GM15510 (cell line): ENCODE results near the gene OXNAD1.
A peak's percentile ranks its signal among the peaks of the same experiment; 100 is the strongest.

Source experiments
- POLR2A ChIP-seq: IDR thresholded peaks from 3 replicates; pipeline ENCODE4 v1.6.1; 2011; ENCODE audit warnings: borderline replicate concordance; ENCODE audit not compliant: insufficient read length; ENCODE audit errors: extremely low read depth

OXNAD1 gene

DNA sequence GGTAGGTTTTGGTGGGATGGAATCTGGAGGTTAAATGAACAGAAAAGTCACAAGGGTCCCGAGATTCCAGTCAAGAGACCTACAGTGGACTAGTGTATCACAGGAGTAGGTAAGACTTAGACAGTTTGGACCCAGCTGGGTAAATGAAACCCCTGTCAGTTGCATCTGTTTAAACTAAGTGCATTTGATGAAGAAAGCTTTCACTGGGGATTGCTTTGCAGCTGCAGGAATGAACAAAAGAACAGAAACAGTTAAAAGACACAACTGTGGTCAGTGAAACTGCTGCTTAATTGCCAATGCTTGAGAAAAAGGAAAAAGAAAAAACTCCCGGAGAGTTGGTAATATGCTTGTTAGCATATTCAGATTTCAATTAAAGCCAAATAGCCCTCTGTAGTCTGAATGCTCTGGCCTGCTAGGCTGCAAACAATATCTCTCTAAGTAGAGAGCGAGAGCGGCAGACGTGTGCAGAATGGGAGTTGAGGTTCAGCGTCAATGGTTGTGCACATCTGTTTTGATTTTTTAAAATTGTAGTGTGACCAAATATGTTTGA, 37.1 kb downstream of the OXNAD1 start:
- TF ChIP-seq POLR2A = no peak

GRCh38 chr3:16303037-16303575, 38.1 kb downstream of the OXNAD1 start:
- TF ChIP-seq POLR2A = no peak

DNA sequence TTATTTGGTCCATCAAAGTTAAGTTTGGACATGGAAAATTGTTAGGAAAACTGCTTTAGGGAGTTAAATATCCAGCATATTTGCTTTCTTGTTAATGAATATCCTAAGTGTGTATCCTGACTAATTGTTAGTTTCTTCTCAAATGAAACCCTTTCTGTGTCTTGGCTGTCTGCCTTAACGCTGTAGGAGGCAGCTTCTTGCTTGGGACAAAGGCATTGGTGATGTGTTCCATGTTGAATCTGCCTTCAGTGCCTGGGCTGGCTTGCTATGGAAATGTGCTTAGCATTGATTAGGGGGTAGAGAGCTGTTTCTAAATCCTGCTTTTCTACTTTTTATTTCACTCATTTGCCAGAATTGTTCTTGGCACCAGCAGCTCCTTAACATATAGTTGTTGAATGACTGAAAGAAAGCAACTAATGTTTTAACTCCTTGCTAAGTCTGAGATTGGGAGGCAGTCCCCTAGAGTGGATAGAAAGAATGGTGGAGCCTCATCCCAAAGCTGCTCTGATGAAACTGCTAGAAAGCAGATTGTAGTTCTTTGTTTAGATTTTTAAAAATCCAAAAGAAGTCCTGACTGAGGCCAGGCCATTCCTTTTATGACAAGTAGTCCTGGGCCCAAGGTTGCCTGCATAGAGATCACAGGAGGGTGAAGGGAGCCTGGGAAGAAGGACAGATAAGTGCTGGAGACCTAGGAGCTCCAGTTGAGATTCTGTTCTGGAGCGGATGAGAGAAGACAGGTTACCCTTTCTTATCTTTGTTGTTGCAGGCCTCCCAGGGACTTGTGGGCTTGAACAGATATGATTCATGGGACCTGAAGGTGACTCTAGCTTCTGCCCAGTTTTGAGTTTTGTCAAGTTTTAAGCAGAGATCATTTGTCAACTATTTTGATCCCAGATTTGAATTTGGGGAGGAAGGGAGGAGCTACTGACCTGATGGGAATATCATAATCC, 39.3 kb downstream of the OXNAD1 start:
- TF ChIP-seq POLR2A = no peak

GRCh38 chr3:16305111-16305541, 40.1 kb downstream of the OXNAD1 start:
- peak; percentile 16 for TF ChIP-seq POLR2A

GRCh38 chr3:16307832-16308531, 43.0 kb downstream of the OXNAD1 start:
- TF ChIP-seq POLR2A = no peak

GRCh38 chr3:16308727-16309126, 43.7 kb downstream of the OXNAD1 start:
- TF ChIP-seq POLR2A = no peak

GRCh38 chr3:16309558-16309957, 44.5 kb downstream of the OXNAD1 start:
- no peak for TF ChIP-seq POLR2A

DNA sequence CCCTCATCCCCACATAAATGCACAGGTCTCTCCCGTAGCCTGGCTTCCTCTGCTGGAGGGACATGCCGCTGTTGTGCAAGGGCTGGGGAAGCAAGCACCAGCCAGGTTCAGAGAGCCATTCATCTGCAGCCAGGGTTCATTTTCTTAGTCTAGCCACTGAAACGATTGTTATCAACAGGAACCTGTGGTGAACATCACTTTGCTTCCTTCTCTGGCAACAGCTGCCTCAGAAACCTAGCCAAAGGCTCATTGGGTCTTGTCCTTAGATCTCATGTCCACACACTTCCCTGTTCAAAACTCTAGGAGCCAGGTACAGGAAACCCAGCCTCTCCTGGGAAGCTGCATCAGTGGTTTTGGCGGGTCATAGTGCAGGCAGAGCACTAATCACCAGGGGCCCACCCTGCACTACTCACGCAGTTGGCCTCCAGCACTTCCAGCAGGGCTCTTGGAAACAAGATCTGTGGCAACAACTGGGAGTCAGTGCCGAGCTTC, 47.0 kb downstream of the OXNAD1 start:
- peak; percentile 18 for TF ChIP-seq POLR2A

GRCh38 chr3:16313886-16314645, 49.1 kb downstream of the OXNAD1 start:
- no peak for TF ChIP-seq POLR2A

- TF ChIP-seq POLR2A = no peak
Measured at GRCh38 chr3:16315623-16316022, 50.6 kb downstream of the OXNAD1 start.

GRCh38 chr3:16316396-16316795, 51.4 kb downstream of the OXNAD1 start:
- TF ChIP-seq POLR2A = no peak

- no peak for TF ChIP-seq POLR2A
Measured at GRCh38 chr3:16316847-16317560, 52.0 kb downstream of the OXNAD1 start.

DNA sequence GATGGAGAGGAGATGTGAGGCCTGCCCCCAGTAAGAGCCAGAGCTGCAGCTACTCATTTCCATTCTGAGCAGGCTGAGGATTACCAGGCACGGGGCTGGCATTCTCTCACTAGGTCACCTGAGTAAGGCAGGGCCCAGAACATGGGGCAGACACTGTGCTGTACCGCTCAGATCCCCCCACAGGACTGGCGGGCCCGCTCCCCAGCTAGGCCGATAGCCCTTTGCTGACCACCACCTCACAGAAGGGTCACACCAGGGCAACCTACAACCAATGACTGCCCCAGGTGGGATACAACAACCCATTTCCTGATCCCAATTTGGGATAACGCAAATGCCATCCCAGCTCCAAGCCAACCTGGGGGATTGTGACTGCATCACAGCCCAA, 52.5 kb downstream of the OXNAD1 start:
- TF ChIP-seq POLR2A = no peak

- TF ChIP-seq POLR2A = no peak
Measured at GRCh38 chr3:16318176-16318575, 53.2 kb downstream of the OXNAD1 start.
